ENCODE measurements around the gene CORO1A. TPM values are rescaled to one million over a fixed set of nuclear protein-coding genes. Genes with fewer than 3 reads are reported as not detected.
"Not testable (repeated sequence)": the region's sequence is repeated elsewhere in the genome, so short reads cannot be mapped to it uniquely, and the experiment has no call there.

CORO1A gene
- polyA plus RNA-seq, 1 donor from 2014 or later = 106 TPM

DNA sequence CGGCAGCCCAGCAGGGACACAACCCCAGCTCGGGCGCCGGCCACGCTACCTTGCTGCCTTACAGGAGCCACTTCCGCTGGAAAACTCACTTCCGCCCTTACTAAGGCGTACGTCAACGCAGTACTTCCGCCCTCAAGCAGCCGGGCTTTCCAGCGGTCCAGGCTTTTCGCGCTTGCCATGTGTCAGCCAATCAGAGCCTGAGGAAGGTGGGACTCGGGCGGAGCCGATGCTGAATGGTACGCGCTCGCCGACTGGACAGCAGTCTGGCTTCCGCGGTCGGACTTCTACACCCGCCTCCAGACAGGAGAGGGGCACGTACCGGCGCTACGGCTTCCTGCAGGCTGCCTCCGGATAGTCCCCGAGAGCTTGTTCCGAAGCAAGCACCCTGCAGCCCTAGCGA is 10.2 kb downstream of the CORO1A start, which contains the start of the genes BOLA2B and SLX1A:
TSS of gene BOLA2B (minus strand) at position 52 of the 400 bp plus-strand sequence. CDS start 71 bp downstream, outside the sequence.
TSS of gene SLX1A (plus strand) at position 261 of the 400 bp plus-strand sequence. CDS start 210 bp downstream, outside the sequence.
- not testable (repeated sequence) for H3K79me2 ChIP-seq (replicated peaks; ENCODE audit: insufficient read depth, low read length); H3K27me3 ChIP-seq (ENCODE audit: insufficient read depth, low read depth, low read length); H2AFZ ChIP-seq (ENCODE audit: low read depth, low read length); H3K4me2 ChIP-seq (ENCODE audit: low read length); H3K9me2 ChIP-seq (ENCODE audit: insufficient read depth, low read length); H3K36me3 ChIP-seq (ENCODE audit: insufficient read depth, low read length); H3F3A ChIP-seq (ENCODE audit: insufficient read depth, low read length, poor library complexity, severe bottlenecking); H3K9ac ChIP-seq (ENCODE audit: low read length); H4K20me1 ChIP-seq (ENCODE audit: insufficient read depth); H3K9me3 ChIP-seq (ENCODE audit: low read length); H3K27ac ChIP-seq (ENCODE audit: low read length)
- H3K4me3 ChIP-seq (ENCODE audit: low read length) = peak within 1 kb of the TSS; percentile 51

GRCh38 chr16:30194172-30194925 is 10.9 kb downstream of the CORO1A start:
- H3K9ac ChIP-seq (ENCODE audit: low read length); H3K27me3 ChIP-seq (ENCODE audit: insufficient read depth, low read depth, low read length); H3K27ac ChIP-seq (ENCODE audit: low read length); H2AFZ ChIP-seq (ENCODE audit: low read depth, low read length); H3F3A ChIP-seq (ENCODE audit: insufficient read depth, low read length, poor library complexity, severe bottlenecking); H3K9me2 ChIP-seq (ENCODE audit: insufficient read depth, low read length); H3K4me2 ChIP-seq (ENCODE audit: low read length); H3K79me2 ChIP-seq (replicated peaks; ENCODE audit: insufficient read depth, low read length); H3K9me3 ChIP-seq (ENCODE audit: low read length); H3K36me3 ChIP-seq (ENCODE audit: insufficient read depth, low read length); H4K20me1 ChIP-seq (ENCODE audit: insufficient read depth): not testable (repeated sequence)
- peak overlapping the region; percentile 51 for H3K4me3 ChIP-seq (ENCODE audit: low read length)

GRCh38 chr16:30197001-30197400 is 13.6 kb downstream of the CORO1A start:
- H3F3A ChIP-seq (ENCODE audit: insufficient read depth, low read length, poor library complexity, severe bottlenecking); H4K20me1 ChIP-seq (ENCODE audit: insufficient read depth); H3K9me3 ChIP-seq (ENCODE audit: low read length); H3K9me2 ChIP-seq (ENCODE audit: insufficient read depth, low read length); H3K79me2 ChIP-seq (replicated peaks; ENCODE audit: insufficient read depth, low read length); H3K4me2 ChIP-seq (ENCODE audit: low read length); H3K4me3 ChIP-seq (ENCODE audit: low read length); H2AFZ ChIP-seq (ENCODE audit: low read depth, low read length); H3K27ac ChIP-seq (ENCODE audit: low read length); H3K9ac ChIP-seq (ENCODE audit: low read length); H3K36me3 ChIP-seq (ENCODE audit: insufficient read depth, low read length); H3K27me3 ChIP-seq (ENCODE audit: insufficient read depth, low read depth, low read length): not testable (repeated sequence)

DNA sequence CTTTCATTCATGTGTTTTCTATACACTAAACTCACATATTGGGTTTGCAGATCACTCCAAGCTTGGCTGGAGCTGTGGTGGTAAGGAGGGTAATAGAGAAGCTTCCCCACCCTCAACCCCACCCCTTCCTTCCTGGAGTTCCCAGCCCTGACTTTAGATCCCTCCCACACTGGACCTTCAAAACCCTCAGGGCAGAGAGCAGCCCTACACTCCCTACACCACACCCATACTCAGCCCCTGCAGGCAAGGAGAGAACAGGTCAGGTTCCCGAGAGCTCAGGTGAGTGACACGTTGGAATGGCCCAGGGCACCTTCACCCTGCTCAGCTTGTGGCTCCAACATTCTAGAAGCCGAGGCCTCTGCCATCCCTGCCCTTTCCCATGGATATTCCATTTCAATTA is 15.6 kb downstream of the CORO1A start, which contains the start of gene SULT1A3:
TSS of gene SULT1A3 (plus strand) at position 207 of the 400 bp plus-strand sequence. CDS start 1,474 bp downstream, outside the sequence.
- H3K4me2 ChIP-seq (ENCODE audit: low read length); H2AFZ ChIP-seq (ENCODE audit: low read depth, low read length); H4K20me1 ChIP-seq (ENCODE audit: insufficient read depth); H3K9me3 ChIP-seq (ENCODE audit: low read length); H3K9me2 ChIP-seq (ENCODE audit: insufficient read depth, low read length); H3F3A ChIP-seq (ENCODE audit: insufficient read depth, low read length, poor library complexity, severe bottlenecking); H3K4me3 ChIP-seq (ENCODE audit: low read length); H3K79me2 ChIP-seq (replicated peaks; ENCODE audit: insufficient read depth, low read length); H3K36me3 ChIP-seq (ENCODE audit: insufficient read depth, low read length); H3K9ac ChIP-seq (ENCODE audit: low read length); H3K27ac ChIP-seq (ENCODE audit: low read length); H3K27me3 ChIP-seq (ENCODE audit: insufficient read depth, low read depth, low read length): not testable (repeated sequence)

DNA sequence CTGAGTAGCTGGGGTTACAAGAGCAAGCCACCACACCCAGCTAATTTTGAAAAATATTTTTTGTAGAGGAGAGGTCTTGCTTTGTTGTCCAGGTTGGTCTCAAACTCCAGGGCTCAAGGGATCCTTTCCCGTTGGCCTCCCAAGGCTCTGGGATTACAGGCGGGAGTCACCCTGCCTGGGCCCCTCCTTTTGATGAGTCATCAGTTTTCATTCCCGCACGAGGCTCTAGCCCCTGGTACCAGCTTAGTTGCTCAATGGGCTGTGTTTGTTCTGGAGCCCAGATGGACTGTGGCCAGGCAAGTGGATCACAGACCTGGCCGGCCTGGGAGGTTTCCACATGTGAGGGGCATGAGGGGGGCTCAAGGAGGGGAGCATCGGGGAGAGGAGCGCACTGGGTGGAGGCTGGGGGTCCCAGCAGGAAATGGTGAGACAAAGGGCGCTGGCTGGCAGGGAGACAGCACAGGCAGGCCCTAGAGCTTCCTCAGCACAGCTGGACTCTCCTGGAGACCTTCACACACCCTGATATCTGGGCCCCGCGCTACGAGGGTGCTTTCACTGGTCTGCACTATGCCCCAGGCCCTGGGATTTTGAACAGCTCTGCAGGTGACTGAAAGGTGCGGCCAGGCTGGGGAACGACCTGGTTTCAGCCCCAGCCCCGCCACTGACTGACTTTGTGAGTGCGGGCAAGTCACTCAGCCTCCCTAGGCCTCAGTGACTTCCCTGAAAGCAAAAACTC is 16.4 kb downstream of the CORO1A start:
- H4K20me1 ChIP-seq (ENCODE audit: insufficient read depth); H3K9ac ChIP-seq (ENCODE audit: low read length); H3K36me3 ChIP-seq (ENCODE audit: insufficient read depth, low read length); H3K9me2 ChIP-seq (ENCODE audit: insufficient read depth, low read length); H3K27ac ChIP-seq (ENCODE audit: low read length); H3K9me3 ChIP-seq (ENCODE audit: low read length); H3K27me3 ChIP-seq (ENCODE audit: insufficient read depth, low read depth, low read length); H2AFZ ChIP-seq (ENCODE audit: low read depth, low read length); H3K79me2 ChIP-seq (replicated peaks; ENCODE audit: insufficient read depth, low read length); H3K4me3 ChIP-seq (ENCODE audit: low read length); H3K4me2 ChIP-seq (ENCODE audit: low read length); H3F3A ChIP-seq (ENCODE audit: insufficient read depth, low read length, poor library complexity, severe bottlenecking): not testable (repeated sequence)

DNA sequence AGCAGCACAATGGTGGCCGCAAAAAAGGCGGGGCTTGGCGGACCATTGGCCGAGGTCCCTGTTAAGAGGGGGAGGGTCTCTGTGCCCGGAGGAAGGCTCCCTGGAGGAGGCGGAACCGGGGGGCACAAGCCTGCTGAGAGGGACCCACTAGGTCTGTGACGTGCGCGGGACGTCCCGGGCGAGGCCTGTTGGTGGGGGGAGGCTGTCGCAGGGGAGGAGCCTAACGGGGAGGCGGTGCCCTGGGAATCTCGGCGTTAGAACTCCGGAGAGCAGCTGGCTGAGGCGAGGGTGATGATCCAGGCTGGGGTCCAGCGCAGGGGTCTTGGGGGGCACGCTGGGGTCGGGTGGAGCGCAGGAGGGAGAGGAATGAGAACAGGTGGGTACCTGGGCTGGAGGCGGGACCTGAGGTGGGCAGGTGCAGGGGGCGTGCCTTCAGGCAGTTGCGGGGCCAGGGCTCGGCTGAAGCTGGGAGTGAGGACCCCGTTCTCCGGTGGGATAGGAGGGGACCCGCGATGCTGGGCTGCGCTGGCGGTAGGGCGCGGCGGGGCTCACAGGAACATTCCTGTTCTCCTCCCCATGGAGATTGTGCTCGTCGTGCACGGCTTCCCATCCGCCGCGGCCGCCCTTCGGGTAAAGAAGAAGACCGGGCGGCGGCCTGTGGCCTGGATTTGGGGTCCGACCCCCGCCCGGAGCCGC is 22.3 kb downstream of the CORO1A start:
- not testable (repeated sequence) for H3K79me2 ChIP-seq (replicated peaks; ENCODE audit: insufficient read depth, low read length); H3K4me3 ChIP-seq (ENCODE audit: low read length); H3K4me2 ChIP-seq (ENCODE audit: low read length); H3K9me3 ChIP-seq (ENCODE audit: low read length); H3K27me3 ChIP-seq (ENCODE audit: insufficient read depth, low read depth, low read length); H3K9me2 ChIP-seq (ENCODE audit: insufficient read depth, low read length); H3K9ac ChIP-seq (ENCODE audit: low read length); H3K27ac ChIP-seq (ENCODE audit: low read length); H3K36me3 ChIP-seq (ENCODE audit: insufficient read depth, low read length); H4K20me1 ChIP-seq (ENCODE audit: insufficient read depth); H2AFZ ChIP-seq (ENCODE audit: low read depth, low read length); H3F3A ChIP-seq (ENCODE audit: insufficient read depth, low read length, poor library complexity, severe bottlenecking)

- not testable (repeated sequence) for H3F3A ChIP-seq (ENCODE audit: insufficient read depth, low read length, poor library complexity, severe bottlenecking); H4K20me1 ChIP-seq (ENCODE audit: insufficient read depth); H3K9ac ChIP-seq (ENCODE audit: low read length); H3K79me2 ChIP-seq (replicated peaks; ENCODE audit: insufficient read depth, low read length); H3K4me3 ChIP-seq (ENCODE audit: low read length); H2AFZ ChIP-seq (ENCODE audit: low read depth, low read length); H3K9me3 ChIP-seq (ENCODE audit: low read length); H3K27ac ChIP-seq (ENCODE audit: low read length); H3K9me2 ChIP-seq (ENCODE audit: insufficient read depth, low read length); H3K4me2 ChIP-seq (ENCODE audit: low read length); H3K36me3 ChIP-seq (ENCODE audit: insufficient read depth, low read length); H3K27me3 ChIP-seq (ENCODE audit: insufficient read depth, low read depth, low read length)
Measured at GRCh38 chr16:30206252-30206651, 22.9 kb downstream of the CORO1A start.
